Measurements from ENCODE around the gene ZNF277. TPM values are rescaled to one million over a fixed set of nuclear protein-coding genes. Genes with fewer than 3 reads are reported as not detected.

Gene ZNF277
- total RNA-seq, 1 experiment from 2014 or later: 21.3 TPM

DNA sequence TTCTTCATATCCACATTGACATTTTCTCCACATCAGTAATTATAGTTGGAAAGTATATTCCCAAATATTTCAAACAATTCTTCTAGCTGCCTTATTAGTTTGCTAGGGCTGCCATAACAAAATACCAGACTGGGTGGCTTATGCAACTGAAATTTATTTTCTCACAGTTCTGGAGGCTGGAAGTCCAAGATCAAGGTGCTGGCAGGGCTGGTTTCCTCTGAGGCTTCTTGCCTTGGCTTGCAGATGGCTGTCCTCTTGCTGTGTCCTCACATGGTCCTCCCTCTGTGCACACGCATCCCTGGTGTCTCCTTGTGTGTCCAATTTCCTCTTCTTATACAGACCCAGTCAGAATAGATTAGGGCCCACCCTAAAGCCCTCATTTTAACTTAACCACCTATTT is 34.8 kb upstream of the ZNF277 start:
- no peak overlapping the region for H2AFZ ChIP-seq (ENCODE audit: low read depth, low read length, poor library complexity, severe bottlenecking)
- H3K79me2 ChIP-seq (ENCODE audit: insufficient read depth, low read length): no peaks in the 10 kb centered on the region
- ATAC-seq (no peak), DNase-seq (ENCODE audit: low read depth, low spot score) (no peak)
- H3K27me3 ChIP-seq (ENCODE audit: insufficient read depth, low read length): no peaks in the 10 kb centered on the region
- H3K4me3 ChIP-seq (replicated peaks in 1 of 2; ENCODE audit: low read depth in 1 of 2, low read length in 2 of 2): no peak overlapping the region
- no TSS peak for BruUV-seq (replicated peaks)
- H4K20me1 ChIP-seq (ENCODE audit: insufficient read depth): no peaks in the 10 kb centered on the region
- H3K9me2 ChIP-seq (ENCODE audit: insufficient read depth): no peaks in the 10 kb centered on the region
- ChIA-PET CTCF (no interaction called here), POLR2A (no interaction called here), RAD21 (ENCODE audit: low non-redundant PET in 1 of 2, low total read pairs in 2 of 2, uncharacterized antibody in 2 of 2, unreplicated experiment in 2 of 2) (no interaction called here)
- no peaks in the 10 kb centered on the region for H3K36me3 ChIP-seq (ENCODE audit: control insufficient read depth in 1 of 2, insufficient read depth in 2 of 2, low read length in 2 of 2)
- H3K9me3 ChIP-seq (ENCODE audit: control insufficient read depth in 1 of 2, insufficient read depth in 1 of 2, low read depth in 1 of 2, low read length in 2 of 2): no peaks in the 10 kb centered on the region
- no peaks in the 10 kb centered on the region for H3K4me1 ChIP-seq (ENCODE audit: control insufficient read depth in 1 of 2, insufficient read depth in 2 of 2, low read length in 2 of 2)
- H3K9ac ChIP-seq (ENCODE audit: low read length): no peak overlapping the region
- no peak overlapping the region for H3K27ac ChIP-seq (ENCODE audit: low read depth, low read length)
- H3K4me2 ChIP-seq (ENCODE audit: low read length): no peak overlapping the region
- intact Hi-C loops (cut with micrococcal nuclease): no loop called here
- TF ChIP-seq YY1 (IDR thresholded peaks at IDR 0.05; ENCODE audit: extremely low read depth, insufficient replicate concordance, low read depth, low read length) (no peak), FOSL1 (IDR thresholded peaks at IDR 0.05; ENCODE audit: low read depth) (no peak), ZNF274 (IDR thresholded peaks at IDR 0.05; ENCODE audit: low read depth, low read length) (no peak)

DNA sequence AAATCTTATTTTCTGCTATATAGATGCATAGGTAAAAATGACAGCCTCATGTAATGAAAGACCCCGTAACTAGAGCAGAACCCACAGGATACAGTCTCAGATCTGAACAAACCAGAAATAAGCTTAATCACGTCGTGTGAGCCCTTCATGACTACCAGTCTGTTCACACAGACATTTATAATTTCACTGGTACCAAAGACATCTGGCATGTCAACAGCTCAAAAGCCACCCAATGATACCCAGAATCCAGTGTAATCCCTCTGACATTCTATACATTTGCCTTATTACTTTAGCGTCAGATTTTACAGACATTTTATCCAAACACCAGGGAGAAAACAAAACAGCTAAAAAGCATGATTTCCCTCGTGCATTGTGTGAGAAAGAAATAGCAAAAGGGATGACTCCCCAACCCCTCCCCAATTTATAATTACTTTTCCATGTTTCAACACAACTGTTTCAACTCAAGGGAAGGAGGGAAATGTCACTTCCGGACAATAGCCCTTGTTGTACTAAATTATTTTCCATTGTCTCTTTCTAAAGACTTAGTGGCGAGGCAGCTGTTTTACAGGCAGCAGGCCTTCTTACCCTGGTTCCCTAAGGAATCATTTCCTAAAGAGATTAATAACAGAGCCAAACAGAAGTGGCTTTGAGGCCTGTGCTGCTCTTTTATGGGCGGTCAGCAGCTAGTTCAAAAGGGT is 33.5 kb upstream of the ZNF277 start:
- Histone ChIP-seq H3K36me3 (ENCODE audit: control insufficient read depth in 1 of 2, insufficient read depth in 2 of 2, low read length in 2 of 2) (no peaks in the 10 kb centered on the region), H3K9me2 (ENCODE audit: insufficient read depth) (no peaks in the 10 kb centered on the region), H3K27me3 (ENCODE audit: insufficient read depth, low read length) (0 out of 2 replicates have a peak, but pooled peaks cover under 1% of the 10 kb centered on the region), H3K4me2 (ENCODE audit: low read length) (no peak overlapping the region), H3K4me3 (replicated peaks in 1 of 2; ENCODE audit: low read depth in 1 of 2, low read length in 2 of 2) (no peak overlapping the region), H2AFZ (ENCODE audit: low read depth, low read length, poor library complexity, severe bottlenecking) (no peak overlapping the region), H3K79me2 (ENCODE audit: insufficient read depth, low read length) (no peaks in the 10 kb centered on the region), H3K4me1 (ENCODE audit: control insufficient read depth in 1 of 2, insufficient read depth in 2 of 2, low read length in 2 of 2) (no peaks in the 10 kb centered on the region), H4K20me1 (ENCODE audit: insufficient read depth) (no peaks in the 10 kb centered on the region), H3K9ac (ENCODE audit: low read length) (no peak overlapping the region), H3K27ac (ENCODE audit: low read depth, low read length) (no peak overlapping the region), H3K9me3 (ENCODE audit: control insufficient read depth in 1 of 2, insufficient read depth in 1 of 2, low read depth in 1 of 2, low read length in 2 of 2) (no peaks in the 10 kb centered on the region)
- TF ChIP-seq SRF (IDR thresholded peaks at IDR 0.05; ENCODE audit: low read depth) (no peak), POLR2AphosphoS5 (IDR thresholded peaks at IDR 0.05; ENCODE audit: low read depth, low read length) (no peak), EGR1 (IDR thresholded peaks at IDR 0.05; ENCODE audit: low read depth) (no peak), CEBPB (IDR thresholded peaks at IDR 0.05; ENCODE audit: low read depth) (no peak), EZH2phosphoT487 (IDR thresholded peaks at IDR 0.05; ENCODE audit: borderline replicate concordance) (no peak)
- TF ChIP-seq, protein P1, sequence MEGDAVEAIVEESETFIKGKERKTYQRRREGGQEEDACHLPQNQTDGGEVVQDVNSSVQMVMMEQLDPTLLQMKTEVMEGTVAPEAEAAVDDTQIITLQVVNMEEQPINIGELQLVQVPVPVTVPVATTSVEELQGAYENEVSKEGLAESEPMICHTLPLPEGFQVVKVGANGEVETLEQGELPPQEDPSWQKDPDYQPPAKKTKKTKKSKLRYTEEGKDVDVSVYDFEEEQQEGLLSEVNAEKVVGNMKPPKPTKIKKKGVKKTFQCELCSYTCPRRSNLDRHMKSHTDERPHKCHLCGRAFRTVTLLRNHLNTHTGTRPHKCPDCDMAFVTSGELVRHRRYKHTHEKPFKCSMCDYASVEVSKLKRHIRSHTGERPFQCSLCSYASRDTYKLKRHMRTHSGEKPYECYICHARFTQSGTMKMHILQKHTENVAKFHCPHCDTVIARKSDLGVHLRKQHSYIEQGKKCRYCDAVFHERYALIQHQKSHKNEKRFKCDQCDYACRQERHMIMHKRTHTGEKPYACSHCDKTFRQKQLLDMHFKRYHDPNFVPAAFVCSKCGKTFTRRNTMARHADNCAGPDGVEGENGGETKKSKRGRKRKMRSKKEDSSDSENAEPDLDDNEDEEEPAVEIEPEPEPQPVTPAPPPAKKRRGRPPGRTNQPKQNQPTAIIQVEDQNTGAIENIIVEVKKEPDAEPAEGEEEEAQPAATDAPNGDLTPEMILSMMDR (IDR thresholded peaks at IDR 0.05 in 2 of 3, conservative IDR thresholded peaks at IDR 0.05 in 1 of 3; ENCODE audit: borderline replicate concordance in 1 of 3, insufficient read depth in 1 of 3, low read depth in 2 of 3, low read length in 2 of 3): no peak
- TF ChIP-seq, protein P2, sequence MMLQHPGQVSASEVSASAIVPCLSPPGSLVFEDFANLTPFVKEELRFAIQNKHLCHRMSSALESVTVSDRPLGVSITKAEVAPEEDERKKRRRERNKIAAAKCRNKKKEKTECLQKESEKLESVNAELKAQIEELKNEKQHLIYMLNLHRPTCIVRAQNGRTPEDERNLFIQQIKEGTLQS (IDR thresholded peaks at IDR 0.05): no peak
- BruUV-seq (replicated peaks): no TSS peak
- CTCF ChIA-PET: no interaction called here
- POLR2A ChIA-PET: no interaction called here
- RAD21 ChIA-PET (ENCODE audit: low non-redundant PET in 1 of 2, low total read pairs in 2 of 2, uncharacterized antibody in 2 of 2, unreplicated experiment in 2 of 2): no interaction called here
- no peak for ATAC-seq
- DNase-seq (ENCODE audit: low read depth, low spot score): no peak
- intact Hi-C loops (cut with micrococcal nuclease): no loop called here

All from HCT116 (cell line).